Ascending aorta (tissue), 2 donors: ENCODE measurements around the gene TRA2B. TPM values are rescaled to one million over a fixed set of nuclear protein-coding genes. Genes with fewer than 3 reads are reported as not detected.
A peak's percentile ranks its signal among the peaks of the same experiment; 100 is the strongest.

Experiments used
- DNase-seq, 2 donors: peaks; one replicate each; pipeline ENCODE4 v3.0.0-alpha.2; 2019; ENCODE audit warnings: low spot score in 2 of 2
- H3K27ac ChIP-seq, 2 donors: fragments of 200-600 bp; sonication (generic); one replicate each; pipeline ENCODE4 v1.5.1; 2016 to 2017; ENCODE audit warnings: mild to moderate bottlenecking in 1 of 2
- H3K27me3 ChIP-seq: fragments of 200-600 bp; sonication (generic); one replicate; pipeline ENCODE4 v1.5.1; 2017
- H3K36me3 ChIP-seq, 2 donors: fragments of 200-600 bp; sonication (generic); one replicate each; pipeline ENCODE4 v1.5.1; 2016
- H3K4me1 ChIP-seq, 2 donors: fragments of 200-600 bp; sonication (generic); one replicate each; pipeline ENCODE4 v1.5.1; 2016 to 2017; ENCODE audit warnings: mild to moderate bottlenecking in 1 of 2
- H3K4me3 ChIP-seq, 2 donors: fragments of 200-600 bp; sonication (generic); one replicate each; pipeline ENCODE4 v1.5.1; 2016 to 2017; ENCODE audit warnings: mild to moderate bottlenecking in 1 of 2
- H3K9me3 ChIP-seq, 2 donors: fragments of 200-600 bp; sonication (generic); one replicate each; pipeline ENCODE4 v1.5.1; 2016
- CTCF ChIP-seq, 3 experiments: fragments of 200-600 bp in 2 of 3; fragments of 450-650 bp in 1 of 3; sonication (generic) in 2 of 3; IDR thresholded peaks; one replicate each; pipeline ENCODE4 v1.5.1; 2016 to 2019; ENCODE audit warnings: antibody characterized with exemption in 3 of 3, mild to moderate bottlenecking in 1 of 3, moderate library complexity in 1 of 3
- intact Hi-C: fragments of 100-400 bp; cut with DNase I; formaldehyde crosslinking; loops from one replicate; pipeline ENCODE4 v1.15.1; 2023
- total RNA-seq: library from RNA; depleted of rRNA; stranded (reverse); fragments of >200 nt; gene quantifications from one replicate; pipeline ENCODE4 v1.1.0, GENCODE V29; 2016

The TRA2B gene
- total RNA-seq = 138 TPM

DNA sequence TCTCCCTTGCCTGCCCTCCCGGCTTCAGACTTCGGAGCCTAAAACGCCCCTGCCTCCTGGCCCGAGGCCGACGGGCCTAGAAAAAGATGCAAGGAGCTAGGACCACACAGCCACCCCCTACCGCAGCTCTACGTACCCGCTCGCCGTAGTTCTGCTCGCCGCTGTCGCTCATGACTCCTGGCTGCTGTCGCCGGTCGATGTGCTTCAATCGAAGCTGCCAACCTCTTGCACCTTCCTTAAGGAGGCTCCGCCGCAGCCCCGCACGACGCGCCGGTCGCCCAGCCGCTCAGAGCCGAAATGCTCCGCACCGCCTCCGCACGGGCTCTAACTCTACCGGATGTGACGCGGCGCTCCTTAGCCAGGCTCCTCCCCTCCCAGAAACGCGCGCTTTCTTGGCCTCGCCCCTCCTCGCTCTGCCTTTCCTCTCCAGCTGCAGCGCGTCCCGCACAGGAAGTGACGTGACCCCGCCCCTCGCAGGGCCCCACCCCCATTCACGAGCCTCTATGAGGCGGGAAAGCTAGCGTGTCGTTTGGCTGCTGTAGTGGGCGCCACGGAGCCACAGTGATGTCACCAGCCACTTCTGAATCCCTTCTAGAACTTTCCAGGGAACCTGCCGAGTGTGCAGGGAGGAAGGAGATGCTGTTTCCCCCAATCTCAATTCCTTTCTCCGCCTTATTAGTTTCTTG is at the start of gene TRA2B:
TSS of gene TRA2B (minus strand) at position 326 of the 686 bp plus-strand sequence. CDS start at position 172, 154 bp downstream.
- Histone ChIP-seq H3K4me3 (peak within 1 kb of the TSS; percentile 99), H3K27me3 (no peaks in the 10 kb centered on the region), H3K9me3 (no peaks in the 10 kb centered on the region), H3K4me1 (peaks cover 3 to 8% of the 10 kb centered on the region in 2 donors), H3K27ac (peak within 1 kb of the TSS; percentile 100), H3K36me3 (no peaks in the 10 kb centered on the region)
- intact Hi-C loops = loop anchor here (1.0 to 10.0 kb wide), 7 partner anchors 171 to 997 kb away; partner anchors contain the start of genes DNAJB11, EIF4A2, ETV5 and SENP2
- DNase-seq = peak; percentile 97 to 99
- TF ChIP-seq CTCF (IDR thresholded peaks at IDR 0.05) = peak in 2 of 3 experiments; percentile 39 to 40

GRCh38 chr3:185986198-185986777 is 48.5 kb upstream of the TRA2B start:
- Histone ChIP-seq H3K4me1 (peaks cover 0 to 22% of the 10 kb centered on the region in 2 donors), H3K27ac (no peak overlapping the region), H3K36me3 (no peaks in the 10 kb centered on the region), H3K9me3 (no peaks in the 10 kb centered on the region), H3K27me3 (no peaks in the 10 kb centered on the region), H3K4me3 (no peak overlapping the region)
- intact Hi-C loops = no loop called here
- TF ChIP-seq CTCF (IDR thresholded peaks at IDR 0.05) = no peak
- no peak for DNase-seq

DNA sequence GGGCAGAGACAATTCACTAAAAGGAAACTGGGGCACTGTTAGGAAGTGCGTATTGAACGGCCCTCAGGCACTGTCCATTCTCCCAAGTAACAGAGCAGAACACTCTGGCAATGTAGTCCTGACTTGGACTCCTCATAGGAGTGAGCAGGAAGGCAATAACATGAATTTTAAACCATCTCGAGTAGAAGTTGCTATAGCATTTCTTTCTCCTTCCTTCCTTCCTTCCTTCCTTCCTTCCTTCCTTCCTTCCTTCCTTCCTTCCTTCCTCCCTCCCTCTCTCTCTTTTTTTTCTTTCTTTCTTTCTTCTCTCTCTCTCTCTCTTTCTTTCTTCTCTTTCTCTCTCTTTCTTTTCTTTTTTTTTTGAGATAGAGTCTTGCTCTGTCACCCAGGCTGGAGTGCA is 46.4 kb upstream of the TRA2B start:
- Histone ChIP-seq H3K27me3 (no peaks in the 10 kb centered on the region), H3K4me3 (peak overlapping the region in 1 of 2 donors; percentile 33), H3K9me3 (no peaks in the 10 kb centered on the region), H3K27ac (peak overlapping the region; percentile 19 to 26), H3K36me3 (no peaks in the 10 kb centered on the region), H3K4me1 (peaks cover 4 to 38% of the 10 kb centered on the region in 2 donors)
- intact Hi-C loops = loop anchor here (5.0 kb wide), 4 partner anchors 42 to 383 kb away; no protein-coding TSS in a partner anchor
- TF ChIP-seq CTCF (IDR thresholded peaks at IDR 0.05) = no peak
- DNase-seq = no peak

DNA sequence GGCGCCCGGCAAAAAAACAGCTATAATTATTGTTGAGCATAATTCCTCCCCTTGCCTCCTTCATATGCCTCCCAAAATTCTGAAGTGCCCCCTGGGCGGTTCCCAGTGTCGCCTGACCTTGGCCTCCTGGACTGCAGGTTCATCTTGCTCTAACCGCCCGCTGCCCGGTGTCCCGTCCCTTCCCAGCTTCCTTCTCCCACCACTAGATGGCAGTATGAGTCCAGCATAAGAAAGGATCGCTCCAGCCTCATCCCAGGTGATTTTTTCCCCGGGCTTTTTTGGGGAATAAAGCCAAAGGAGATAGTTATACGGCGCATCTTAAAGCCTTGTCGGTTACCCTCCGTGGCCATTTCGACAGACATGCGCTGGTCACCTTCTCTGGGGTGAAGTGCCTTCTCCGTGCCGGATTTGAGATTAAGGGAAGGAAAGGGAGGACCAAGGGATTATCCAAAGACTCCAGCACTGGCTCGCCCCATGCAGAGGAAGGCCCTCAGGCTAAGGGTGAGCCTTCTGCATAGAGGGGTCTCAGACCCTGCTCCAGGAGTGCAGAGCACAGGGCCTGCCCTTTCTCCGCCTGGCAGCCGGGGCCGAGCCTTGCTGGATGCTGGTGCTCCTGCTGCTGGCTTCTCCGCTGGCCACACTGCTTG is 45.8 kb upstream of the TRA2B start:
- peak; percentile 82 to 92 (median 90) for TF ChIP-seq CTCF (IDR thresholded peaks at IDR 0.05)
- Histone ChIP-seq H3K4me3 (peak overlapping the region in 1 of 2 donors; percentile 33), H3K4me1 (peaks cover 4 to 38% of the 10 kb centered on the region in 2 donors), H3K27ac (no peak overlapping the region), H3K36me3 (no peaks in the 10 kb centered on the region), H3K9me3 (no peaks in the 10 kb centered on the region), H3K27me3 (no peaks in the 10 kb centered on the region)
- DNase-seq = peak in 1 of 2 donors; percentile 85
- intact Hi-C loops = loop anchor here (1.0 to 5.0 kb wide), 7 partner anchors 41 to 557 kb away; partner anchors contain the start of gene ETV5

- intact Hi-C loops = loop anchor here (1.0 to 5.0 kb wide), 7 partner anchors 40 to 558 kb away; partner anchors contain the start of gene ETV5
- Histone ChIP-seq H3K27ac (peak overlapping the region in 1 of 2 donors; percentile 78), H3K4me3 (no peak overlapping the region), H3K27me3 (no peaks in the 10 kb centered on the region), H3K9me3 (no peaks in the 10 kb centered on the region), H3K4me1 (peaks cover 4 to 38% of the 10 kb centered on the region in 2 donors), H3K36me3 (no peaks in the 10 kb centered on the region)
- DNase-seq = no peak
- TF ChIP-seq CTCF (IDR thresholded peaks at IDR 0.05) = no peak
Observed at GRCh38 chr3:185982632-185983031, 44.8 kb upstream of the TRA2B start.
